Stimulated activated CD8-positive, alpha-beta memory T cell treated with anti-CD3 and anti-CD28 coated beads, Interleukin-4, amount 100 ng/mL, for 4 hours (primary cell): ENCODE results near the gene PPP1R14C.
"Not testable (repeated sequence)": the region's sequence is repeated elsewhere in the genome, so short reads cannot be mapped to it uniquely, and the experiment has no call there.

Experiments
- DNase-seq, 2 donors: peaks; one replicate each; pipeline ENCODE4 v3.0.0-alpha.2; 2020; ENCODE audit warnings: low read depth in 2 of 2, low spot score in 1 of 2

PPP1R14C gene

DNA sequence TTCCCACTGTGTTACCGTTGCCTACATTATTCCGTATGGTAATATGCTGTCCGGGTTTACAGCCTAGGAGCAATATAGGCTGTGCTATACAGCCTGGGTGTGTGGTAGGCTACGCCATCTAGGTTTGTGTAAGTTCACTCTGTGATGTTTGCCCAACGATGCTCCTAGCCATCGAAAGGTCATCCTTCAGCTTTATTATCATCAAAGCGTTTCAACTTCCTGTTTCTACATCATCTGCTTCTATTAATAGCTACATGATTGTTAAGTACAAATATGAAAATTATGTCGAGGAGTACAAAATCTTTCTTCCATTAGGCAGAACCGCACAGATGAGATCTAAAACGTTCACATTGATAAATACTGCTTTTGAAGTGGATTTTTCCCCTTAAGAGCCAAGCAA, 69.9 kb downstream of the PPP1R14C start:
- no peak for DNase-seq

DNA sequence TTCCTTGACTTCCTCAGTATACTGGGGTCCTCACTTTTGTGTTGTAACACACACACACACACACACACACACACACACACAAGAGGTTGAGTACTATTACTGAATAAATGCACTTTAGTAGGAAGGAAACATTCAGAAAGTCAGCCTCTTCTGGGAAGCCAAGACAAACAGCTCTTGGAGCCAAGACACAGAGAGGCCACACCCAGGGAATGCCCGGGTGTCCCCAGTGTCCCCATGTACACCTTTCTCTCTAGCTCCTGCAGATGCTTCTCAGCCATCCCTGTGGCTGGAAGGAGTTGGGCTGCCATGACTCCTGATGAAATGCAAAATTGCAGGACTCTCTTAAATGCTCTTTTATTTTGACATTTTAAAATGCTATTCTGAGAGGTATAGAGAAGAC, 70.5 kb downstream of the PPP1R14C start:
- no peak for DNase-seq

DNA sequence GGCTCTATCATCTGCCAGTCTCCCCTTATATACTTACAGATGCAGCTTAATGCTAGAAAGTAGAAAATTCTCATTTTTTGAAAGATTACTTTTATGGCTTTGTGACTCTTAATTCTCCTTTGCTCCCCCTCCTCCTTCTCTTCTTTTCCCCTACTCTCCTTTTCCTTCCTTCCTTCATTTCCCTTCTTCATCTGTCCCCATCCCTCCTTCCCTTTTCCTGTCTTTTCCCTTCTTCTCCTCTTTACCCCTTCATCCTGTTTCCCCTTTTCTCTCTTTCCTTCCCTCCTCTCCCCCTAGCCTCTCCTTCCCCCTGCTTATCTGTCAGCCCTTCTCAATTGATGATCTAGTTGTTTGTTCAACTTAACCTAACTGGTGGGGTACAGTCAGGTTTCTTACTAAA, 71.5 kb downstream of the PPP1R14C start:
- DNase-seq: no peak

GRCh38 chr6:150220634-150221551, 78.0 kb downstream of the PPP1R14C start:
- no peak for DNase-seq

DNA sequence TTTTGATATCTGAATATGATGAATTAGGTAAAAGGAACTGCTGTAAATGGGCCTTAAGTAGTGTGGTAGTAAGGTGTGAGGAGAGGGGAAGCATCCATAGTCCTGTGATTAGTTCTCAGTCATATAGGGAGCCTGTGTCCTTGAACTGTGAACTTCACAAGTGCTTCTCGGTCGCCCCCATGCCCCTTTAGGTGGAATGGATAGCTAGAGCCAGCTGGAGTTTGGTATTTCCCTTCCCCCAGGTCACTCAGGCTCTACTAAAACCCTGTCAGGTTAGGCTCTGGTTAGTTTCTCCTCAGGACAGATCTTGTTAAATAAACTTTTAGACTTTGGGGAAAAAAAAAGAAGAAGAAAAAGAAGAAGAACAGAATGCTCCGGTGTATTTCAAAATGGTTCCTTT, 82.0 kb downstream of the PPP1R14C start:
- DNase-seq: no peak

DNA sequence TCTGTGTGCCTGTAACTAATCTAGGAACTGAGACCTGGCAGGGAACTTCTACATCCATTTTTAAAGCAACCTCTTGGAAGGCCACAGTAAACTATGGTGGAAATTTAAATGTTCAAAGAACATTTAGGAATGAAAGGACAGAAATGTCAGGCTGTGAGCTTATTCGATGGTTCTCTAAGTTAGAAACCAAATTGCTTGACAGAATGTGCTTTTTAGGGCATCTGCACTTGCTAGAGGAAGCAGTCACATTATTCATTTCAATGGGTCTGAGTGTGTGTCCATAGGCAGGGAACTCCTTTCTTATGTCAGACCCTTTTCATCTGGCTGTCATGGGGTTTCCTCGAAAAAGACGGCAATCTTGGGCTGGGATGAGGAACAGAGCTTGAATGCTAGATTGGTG, 84.4 kb downstream of the PPP1R14C start:
- no peak for DNase-seq

DNA sequence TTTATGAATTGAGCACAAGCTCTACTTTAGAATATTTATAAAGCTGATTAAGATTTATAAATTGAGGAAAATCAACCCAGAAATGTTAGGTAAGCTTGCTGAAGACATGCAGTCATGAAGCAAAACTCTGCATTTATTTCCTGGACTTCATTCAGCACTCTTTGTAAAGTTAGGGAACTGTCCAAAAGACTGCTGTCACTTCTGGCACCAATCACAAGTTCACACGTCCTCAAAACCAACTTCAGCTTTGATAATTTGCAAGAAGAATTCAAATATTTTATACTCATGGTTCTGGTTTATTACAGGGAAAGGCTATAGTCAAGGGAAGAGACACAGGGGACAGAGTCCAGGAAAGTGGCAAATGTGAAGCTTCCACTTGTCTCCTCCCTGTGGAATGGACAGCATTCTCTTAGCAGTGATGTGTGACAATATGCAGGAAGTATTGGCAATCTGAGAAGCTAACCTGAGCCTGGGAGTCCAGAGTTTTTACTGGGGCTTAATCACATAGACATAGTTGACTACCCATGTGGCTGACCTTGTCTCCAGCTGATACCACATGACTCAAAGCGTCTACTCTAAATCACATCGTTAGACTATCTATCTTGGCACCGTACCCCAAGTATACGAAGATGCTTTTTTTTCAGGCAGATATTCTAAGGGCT, 85.4 kb downstream of the PPP1R14C start:
- no peak for DNase-seq

GRCh38 chr6:150229436-150230163, 86.8 kb downstream of the PPP1R14C start:
- DNase-seq: no peak

GRCh38 chr6:150230164-150230561, 87.3 kb downstream of the PPP1R14C start:
- DNase-seq: no peak

DNA sequence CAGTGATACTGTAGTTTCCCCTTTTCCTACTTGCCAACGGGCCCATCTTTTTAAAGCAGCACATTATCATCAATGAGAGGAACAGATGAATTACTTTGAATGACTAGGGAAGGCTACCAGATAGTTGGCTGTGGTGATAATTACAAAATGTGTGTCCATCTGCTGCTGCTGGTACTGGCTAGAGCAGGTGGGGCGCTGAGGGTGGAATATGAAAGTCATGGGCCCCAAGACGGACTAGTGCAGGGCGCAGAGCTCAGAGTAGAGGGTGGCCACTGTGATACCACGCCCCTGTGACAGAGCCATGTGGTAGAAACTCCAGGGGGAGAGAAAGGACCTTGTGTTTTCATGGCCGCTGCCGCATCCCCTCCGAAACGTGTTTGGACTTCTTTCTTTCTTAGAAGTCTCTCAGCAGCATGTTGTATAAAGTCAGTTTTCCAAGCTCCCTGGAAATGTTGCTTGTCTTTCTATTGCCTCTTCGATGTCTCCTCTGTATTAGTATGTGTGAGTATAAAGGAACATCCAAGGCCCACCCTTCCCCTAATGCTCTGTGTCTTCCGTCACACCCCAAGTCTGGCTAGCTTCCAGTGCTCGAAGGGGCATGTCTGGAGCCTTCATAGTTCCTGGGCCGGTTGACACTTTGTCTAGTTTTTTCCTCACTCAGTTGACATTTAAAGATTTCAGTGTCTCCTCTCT, 88.1 kb downstream of the PPP1R14C start:
- no peak for DNase-seq

GRCh38 chr6:150231525-150231850, 88.6 kb downstream of the PPP1R14C start:
- no peak for DNase-seq

GRCh38 chr6:150233843-150234269, 91.0 kb downstream of the PPP1R14C start:
- no peak for DNase-seq

DNA sequence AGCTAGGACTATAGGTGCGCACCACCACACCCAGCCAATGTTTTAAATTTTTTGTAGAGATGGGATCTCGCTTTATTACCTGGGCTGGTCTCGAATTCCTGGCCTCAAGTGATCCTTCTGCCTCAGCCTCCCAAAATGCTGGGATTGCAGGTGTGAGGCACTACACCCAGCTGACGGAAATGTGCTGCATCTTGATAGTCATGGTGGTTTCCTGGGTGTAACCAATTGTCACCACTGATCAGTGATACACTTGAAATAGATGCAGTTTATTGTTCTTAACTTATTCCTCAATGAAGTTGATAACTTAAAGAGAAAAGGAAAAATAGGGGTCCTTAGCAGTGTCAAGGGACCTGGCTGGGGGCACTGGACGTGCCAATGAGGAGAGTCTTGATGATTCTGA, 92.4 kb downstream of the PPP1R14C start:
- no peak for DNase-seq

DNA sequence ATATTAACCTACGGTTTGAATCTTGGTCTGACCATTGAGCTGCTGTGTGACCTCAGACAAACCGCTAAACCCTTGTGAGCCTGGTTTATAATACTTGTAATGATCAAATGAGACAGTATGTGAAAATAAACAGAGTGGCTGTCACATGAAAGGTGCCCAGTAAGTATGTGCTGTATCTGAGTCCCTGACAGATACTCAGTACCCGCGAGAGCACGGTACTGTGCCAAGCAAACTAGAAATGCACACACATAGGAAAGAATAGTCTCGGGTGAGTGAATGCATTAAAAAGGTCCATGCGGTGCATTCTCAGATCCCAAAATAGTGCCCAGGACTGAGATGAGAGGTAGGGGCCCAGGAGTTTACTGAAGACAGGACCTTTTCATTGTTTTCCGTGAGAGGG, 93.3 kb downstream of the PPP1R14C start:
- DNase-seq: no peak

DNA sequence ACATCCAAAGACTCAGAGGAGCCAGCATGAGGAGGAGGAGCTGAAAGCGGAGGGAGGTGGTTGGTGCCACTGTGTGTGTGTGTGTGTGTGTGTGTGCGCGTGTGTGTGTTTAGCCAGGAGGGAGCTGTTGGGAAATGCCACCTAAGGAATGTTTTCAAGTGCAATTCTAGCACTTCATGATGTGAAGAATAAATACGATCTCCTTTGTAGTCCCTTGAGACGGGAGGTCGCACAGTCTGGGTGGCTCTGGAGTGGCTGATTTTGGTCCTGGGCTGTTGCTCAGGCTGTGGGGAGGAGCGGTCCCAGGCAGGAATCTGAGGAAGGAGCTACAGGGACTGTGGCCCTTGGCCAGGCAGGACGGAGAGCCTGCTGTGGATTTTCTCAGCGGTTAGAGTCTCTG, 93.7 kb downstream of the PPP1R14C start:
- no peak for DNase-seq

DNA sequence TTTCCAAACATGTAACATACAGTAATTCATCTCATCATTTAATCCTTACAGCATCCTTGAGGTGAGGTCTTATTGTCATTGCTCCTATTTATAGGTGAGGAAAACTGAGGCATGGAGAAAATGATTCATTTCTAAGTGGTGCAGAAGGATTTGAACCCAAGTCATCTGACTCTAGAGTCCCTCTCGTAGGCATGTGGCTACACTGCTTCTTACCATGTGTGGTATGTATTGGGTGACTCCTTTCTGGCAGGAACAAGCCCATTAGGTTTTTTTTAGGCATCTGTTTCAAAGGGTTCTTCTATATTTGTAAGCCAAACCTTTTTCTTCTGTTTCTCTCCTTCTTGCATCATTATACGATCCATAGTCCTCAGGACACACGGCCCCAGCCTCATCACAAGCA, 94.8 kb downstream of the PPP1R14C start:
- DNase-seq: no peak

DNA sequence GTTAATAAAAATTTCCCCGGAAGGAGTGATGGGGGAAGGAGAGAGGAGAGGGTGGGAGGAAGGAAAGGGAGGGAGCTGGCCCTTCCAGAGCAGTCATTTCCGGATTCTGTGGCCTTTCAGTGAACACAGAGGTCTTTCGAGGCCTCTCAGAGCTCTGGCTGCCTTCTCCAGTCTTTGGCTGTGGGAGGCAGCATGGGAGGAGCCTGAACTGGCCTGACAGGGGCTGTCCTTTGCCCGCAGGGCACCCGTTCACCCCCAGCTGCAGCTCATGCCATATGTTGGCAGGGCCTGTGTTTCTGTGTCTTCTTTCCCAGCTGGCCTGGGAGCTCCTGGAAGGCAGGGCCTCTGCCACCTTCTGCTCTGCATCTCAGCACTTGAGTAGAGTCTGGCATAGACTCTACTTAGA, 95.5 kb downstream of the PPP1R14C start:
- no peak for DNase-seq

DNA sequence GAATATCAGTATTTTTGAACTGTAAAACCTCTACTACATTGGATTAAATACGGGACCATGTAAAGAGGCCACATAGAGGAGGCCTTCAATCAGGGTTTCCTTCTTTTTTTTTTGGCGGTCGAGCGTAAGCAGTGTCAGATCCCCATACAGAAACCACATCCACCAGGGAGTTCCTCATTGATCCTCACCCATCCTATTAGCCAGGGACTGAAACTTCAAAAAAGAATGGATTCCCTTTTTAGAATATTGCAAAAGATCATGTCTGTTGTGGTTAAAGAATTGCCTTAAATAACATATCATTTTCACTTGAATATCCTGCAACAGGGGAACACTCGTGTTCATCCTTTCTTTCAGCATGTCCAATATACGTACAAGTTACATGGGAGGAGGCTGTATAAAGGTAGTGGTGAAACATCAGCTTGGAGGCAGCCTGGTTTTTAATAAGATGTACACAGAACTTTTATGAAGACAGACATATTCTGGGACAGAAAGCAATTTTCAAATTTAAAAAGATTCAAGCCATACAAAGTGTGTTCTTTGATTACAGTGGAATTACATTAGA, 96.1 kb downstream of the PPP1R14C start:
- DNase-seq: no peak

DNA sequence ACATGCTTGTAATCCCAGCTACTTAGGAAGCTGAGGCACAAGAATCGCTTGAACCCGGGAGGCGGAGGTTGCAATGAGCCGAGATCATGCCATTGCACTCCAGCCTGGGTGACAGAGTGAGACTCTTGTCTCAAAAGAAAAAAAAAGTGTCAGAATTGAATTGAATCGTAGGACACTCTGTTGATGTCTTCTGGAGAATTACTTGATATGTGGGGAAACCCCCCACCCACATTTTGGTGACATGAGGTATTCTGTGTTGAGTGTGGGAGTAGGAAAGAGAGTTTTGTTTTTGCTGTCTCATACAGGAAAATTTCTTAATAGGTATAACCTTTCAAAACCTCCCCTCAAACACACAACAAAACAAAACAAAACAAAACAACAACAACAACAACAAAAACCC, 98.9 kb downstream of the PPP1R14C start:
- not testable (repeated sequence) for DNase-seq

DNA sequence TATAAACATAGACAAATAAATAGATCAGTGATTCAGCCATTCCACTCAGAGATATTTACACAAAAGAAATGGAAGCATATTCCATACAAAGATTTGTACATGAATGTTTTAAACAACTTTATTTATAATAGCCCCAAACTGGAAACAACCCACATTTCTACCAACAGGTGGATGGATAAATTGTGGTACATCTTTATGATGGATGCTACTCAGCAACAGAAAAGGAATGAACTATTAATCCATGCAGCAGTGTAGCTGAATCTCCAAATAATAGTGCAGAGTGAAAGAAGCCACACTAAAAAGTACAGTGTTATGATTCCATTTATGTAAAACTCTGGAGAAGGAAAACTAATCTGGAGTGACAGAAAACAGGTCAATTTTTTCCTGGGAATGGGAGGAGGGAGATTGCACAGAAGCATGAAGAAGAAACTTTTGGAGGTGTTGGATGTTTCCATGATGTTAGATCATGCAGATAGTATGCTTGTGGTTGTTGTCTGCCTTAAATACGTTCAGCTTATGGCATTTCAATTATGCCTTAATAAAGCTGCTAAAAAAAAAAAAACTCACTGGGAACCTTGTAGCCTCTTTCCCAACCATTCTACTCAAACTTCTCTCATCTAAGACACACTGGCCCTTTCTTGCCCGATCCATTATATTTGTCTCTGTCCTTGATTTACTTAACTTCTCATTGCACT, 100.9 kb downstream of the PPP1R14C start:
- DNase-seq: no peak
